HepG2 (cell line): Measurements from ENCODE around the gene NIN. TPM values are rescaled to one million over a fixed set of nuclear protein-coding genes. Genes with fewer than 3 reads are reported as not detected.

ENCODE experiments used
- ATAC-seq: fragments of 200-7000 bp; cut with Tn5 transposase; 3 replicates; pipeline ENCODE4 v1.9.1; 2020; ENCODE audit warnings: mild to moderate bottlenecking, moderate library complexity
- BruUV-seq: library from RNA; stranded (reverse); fragments of 400-500 nt; replicated peaks from 2 replicates; lab custom pipeline; 2021; lab: Mats Ljungman, UMichigan
- CTCF ChIA-PET: fragments of 300-600 bp; formaldehyde crosslinking; extraction: SDS; loops from one replicate; lab custom pipeline; 2021; ENCODE audit warnings: low total read pairs, inconsistent platforms, low intra/inter-chr PET ratio; lab: Yijun Ruan, JAX
- POLR2A ChIA-PET: fragments of 350-600 bp; sonication (Branson Sonifier 250); formaldehyde crosslinking; loops from one replicate; lab custom pipeline; 2020; ENCODE audit warnings: antibody characterized with exemption, inconsistent platforms; lab: Yijun Ruan, JAX
- DNase-seq: peaks from one replicate; pipeline ENCODE4 v3.0.0-alpha.2; 2015; ENCODE audit warnings: low spot score
- FAIRE-seq: peaks from 3 replicates; lab custom pipeline; 2011; peaks lifted over from hg19 to GRCh38; lab: Jason Lieb, UNC
- H2AFZ ChIP-seq: one replicate; pipeline ENCODE4 v1.6.1; 2011; ENCODE audit warnings: low read length, inconsistent platforms
- H3K27ac ChIP-seq: fragments of 300-600 bp; 3 replicates; pipeline ENCODE4 v1.8.0; 2011; ENCODE audit warnings: mixed run types, mild to moderate bottlenecking, mixed read lengths, low read length, inconsistent platforms; ENCODE audit not compliant: insufficient read depth; ENCODE audit errors: extremely low read length
- H3K27me3 ChIP-seq, 2 experiments: fragments of 200-600 bp in 1 of 2; 2 replicates in 1 of 2; 3 replicates in 1 of 2; pipeline versions ENCODE4 v1.6.0 to v1.8.0; 2011; ENCODE audit warnings: low read length in 2 of 2, mild to moderate bottlenecking in 2 of 2, moderate library complexity in 2 of 2, inconsistent platforms in 1 of 2; ENCODE audit not compliant: insufficient read depth in 2 of 2, control insufficient read depth in 1 of 2
- H3K36me3 ChIP-seq, 2 experiments: fragments of 200-600 bp in 1 of 2; replicated peaks in 1 of 2; 2 replicates in 1 of 2; 3 replicates in 1 of 2; pipeline versions ENCODE4 v1.5.1 to v1.8.0; 2011; ENCODE audit warnings: low read length in 2 of 2, inconsistent platforms in 1 of 2; ENCODE audit not compliant: insufficient read depth in 2 of 2, control insufficient read depth in 1 of 2
- H3K4me1 ChIP-seq: 2 replicates; pipeline ENCODE4 v1.5.1; 2012; ENCODE audit warnings: low read length, inconsistent platforms; ENCODE audit not compliant: insufficient read depth
- H3K4me2 ChIP-seq: 2 replicates; pipeline ENCODE4 v1.6.0; 2011; ENCODE audit warnings: low read depth, low read length, inconsistent platforms
- H3K4me3 ChIP-seq, 3 experiments: fragments of 200-600 bp in 1 of 3; sonication (generic), shearing (Covaris generic) in 1 of 3; replicated peaks in 1 of 3; 2 replicates each; pipeline ENCODE4 v1.5.1; 2011 to 2016; ENCODE audit warnings: low read length in 3 of 3, inconsistent platforms in 2 of 3, low read depth in 2 of 3, mild to moderate bottlenecking in 2 of 3, control low read depth in 1 of 3, mixed read lengths in 1 of 3; ENCODE audit not compliant: insufficient read depth in 1 of 3
- H3K79me2 ChIP-seq: one replicate; pipeline ENCODE4 v1.6.1; 2011; ENCODE audit warnings: low read length, inconsistent platforms; ENCODE audit not compliant: insufficient read depth
- H3K9ac ChIP-seq: 2 replicates; pipeline ENCODE4 v1.6.0; 2011; ENCODE audit warnings: mild to moderate bottlenecking, low read depth, low read length, inconsistent platforms; ENCODE audit not compliant: insufficient read depth
- H3K9me3 ChIP-seq: 2 replicates; pipeline ENCODE4 v1.5.1; 2012; ENCODE audit warnings: mild to moderate bottlenecking, low read length
- H4K20me1 ChIP-seq: 2 replicates; pipeline ENCODE4 v1.6.0; 2011; ENCODE audit warnings: inconsistent platforms, mild to moderate bottlenecking, low read length, moderate library complexity; ENCODE audit not compliant: insufficient read depth
- FLYWCH1 ChIP-seq: sonication (generic); formaldehyde crosslinking; IDR thresholded peaks from 2 replicates; pipeline ENCODE4 v1.8.1; 2023; ENCODE audit warnings: mild to moderate bottlenecking, missing genetic modification reagents
- LBX2 ChIP-seq: sonication (generic); formaldehyde crosslinking; IDR thresholded peaks from 2 replicates; pipeline ENCODE4 v1.5.0; 2020; ENCODE audit warnings: missing genetic modification reagents, mild to moderate bottlenecking, borderline replicate concordance
- MTERF4 ChIP-seq: sonication (generic); formaldehyde crosslinking; IDR thresholded peaks from 2 replicates; pipeline ENCODE4 v1.8.0; 2023; ENCODE audit warnings: mild to moderate bottlenecking, missing genetic modification reagents
- NCOA1 ChIP-seq: sonication (generic); formaldehyde crosslinking; IDR thresholded peaks from 2 replicates; pipeline ENCODE4 v1.9.0; 2021; ENCODE audit warnings: missing genetic modification reagents
- NFIC ChIP-seq: IDR thresholded peaks from 2 replicates; pipeline ENCODE4 v1.6.1; 2012; ENCODE audit warnings: mild to moderate bottlenecking, low read length, inconsistent platforms
- SALL1 ChIP-seq: sonication (generic); formaldehyde crosslinking; IDR thresholded peaks from 2 replicates; pipeline ENCODE4 v1.8.0; 2022; ENCODE audit warnings: mild to moderate bottlenecking, missing genetic modification reagents
- SCMH1 ChIP-seq: sonication (generic); formaldehyde crosslinking; IDR thresholded peaks from 2 replicates; pipeline ENCODE4 v1.9.0; 2021; ENCODE audit warnings: missing genetic modification reagents, mild to moderate bottlenecking, borderline replicate concordance
- SMAD1 ChIP-seq: sonication (generic); formaldehyde crosslinking; IDR thresholded peaks from 2 replicates; pipeline ENCODE4 v1.4.0; 2020; ENCODE audit warnings: missing genetic modification reagents, low read depth, mild to moderate bottlenecking, borderline replicate concordance
- SMAD9 ChIP-seq: sonication (generic); formaldehyde crosslinking; IDR thresholded peaks from 2 replicates; pipeline ENCODE4 v1.5.1; 2020; ENCODE audit warnings: mild to moderate bottlenecking, missing genetic modification reagents
- SNRNP70 ChIP-seq: fragments of 200-400 bp; formaldehyde crosslinking; IDR thresholded peaks from 2 replicates; pipeline ENCODE4 v1.6.1; 2017; ENCODE audit warnings: mild to moderate bottlenecking, low read depth, low read length, moderate library complexity
- TSC22D2 ChIP-seq: sonication (generic); formaldehyde crosslinking; IDR thresholded peaks from 2 replicates; pipeline ENCODE4 v1.5.1; 2020; ENCODE audit warnings: missing genetic modification reagents, mild to moderate bottlenecking, borderline replicate concordance
- XBP1 ChIP-seq: sonication (generic); formaldehyde crosslinking; IDR thresholded peaks from 2 replicates; pipeline ENCODE4 v1.5.0; 2020; ENCODE audit warnings: missing genetic modification reagents
- ZFX ChIP-seq: sonication (generic); formaldehyde crosslinking; IDR thresholded peaks from 2 replicates; pipeline ENCODE4 v1.4.0; 2020; ENCODE audit warnings: mild to moderate bottlenecking, low read depth, missing genetic modification reagents, moderate library complexity
- ZNF329 ChIP-seq: sonication (generic); formaldehyde crosslinking; IDR thresholded peaks from 2 replicates; pipeline ENCODE4 v1.9.0; 2021; ENCODE audit warnings: low read depth, mild to moderate bottlenecking, missing genetic modification reagents
- ZNF432 ChIP-seq: sonication (generic); formaldehyde crosslinking; IDR thresholded peaks from 2 replicates; pipeline ENCODE4 v1.5.0; 2020; ENCODE audit warnings: missing genetic modification reagents, mild to moderate bottlenecking, borderline replicate concordance
- ZNF451 ChIP-seq: sonication (generic); formaldehyde crosslinking; IDR thresholded peaks from 2 replicates; pipeline ENCODE4 v1.5.0; 2020; ENCODE audit warnings: mild to moderate bottlenecking, missing genetic modification reagents
- ZNF510 ChIP-seq: sonication (generic); formaldehyde crosslinking; IDR thresholded peaks from 2 replicates; pipeline ENCODE4 v1.4.0; 2020; ENCODE audit warnings: low read depth, mild to moderate bottlenecking, missing genetic modification reagents
- ZNF556 ChIP-seq: sonication (generic); formaldehyde crosslinking; IDR thresholded peaks from 2 replicates; pipeline ENCODE4 v1.4.0; 2020; ENCODE audit warnings: mild to moderate bottlenecking, missing genetic modification reagents, borderline replicate concordance
- ZNF7 ChIP-seq: IDR thresholded peaks from 2 replicates; pipeline ENCODE4 v1.6.1; 2016; ENCODE audit warnings: missing biosample characterization, missing genetic modification reagents
- ZNF749 ChIP-seq: sonication (generic); formaldehyde crosslinking; IDR thresholded peaks from 2 replicates; pipeline ENCODE4 v1.8.0; 2022; ENCODE audit warnings: mild to moderate bottlenecking, missing genetic modification reagents, moderate library complexity, borderline replicate concordance
- ZNF780A ChIP-seq: sonication (generic); formaldehyde crosslinking; IDR thresholded peaks from 2 replicates; pipeline ENCODE4 v1.8.0; 2022; ENCODE audit warnings: mild to moderate bottlenecking, missing genetic modification reagents, moderate library complexity
- ZNF850 ChIP-seq: sonication (generic); formaldehyde crosslinking; conservative IDR thresholded peaks from 2 replicates; pipeline ENCODE4 v1.9.0; 2021; ENCODE audit warnings: mild to moderate bottlenecking, missing genetic modification reagents
- WGBS: methylation state at CpG from one replicate; pipeline ENCODE4 v1.1.6; 2017; ENCODE audit warnings: low lambda C conversion rate; 5-methylcytosine and 5-hydroxymethylcytosine counted together
- in situ Hi-C: cut with HindIII; loops from 2 replicates; pipeline ENCODE4 v1.10.0; 2017; ENCODE audit warnings: low pct_unique_long_range_greater_than_20kb; ENCODE audit not compliant: extremely low pct_ligation_motif_present
- intact Hi-C: fragments of 100-400 bp; cut with micrococcal nuclease; formaldehyde crosslinking; loops from one replicate; pipeline ENCODE4 v1.10.0; 2022; ENCODE audit not compliant: unreplicated experiment
- polyA plus RNA-seq, 8 experiments: library from polyadenylated mRNA; depleted of rRNA in 3 of 8; stranded (reverse) in 7 of 8; unstranded in 1 of 8; fragments of >200 nt; fragmentation: Illumina TruSeq in 4 of 8; extraction: Trizol in 4 of 8; gene quantifications; 2 replicates each; pipeline versions ENCODE4 v1.2.1 to v1.2.3, GENCODE V29; 2011 to 2016; ENCODE audit warnings: low read depth in 4 of 8, missing spikeins in 1 of 8, mixed read lengths in 1 of 8; ENCODE audit not compliant: insufficient read depth in 1 of 8
- total RNA-seq, 5 experiments: library from RNA; depleted of rRNA; stranded (reverse); fragments of >200 nt; fragmentation: Illumina TruSeq; extraction: Trizol; gene quantifications; 2 replicates each; pipeline ENCODE4 v1.2.3, GENCODE V29; 2016; ENCODE audit warnings: low read depth in 1 of 5
- TF ChIP-seq, protein P1 (sequence below): fragments of 450-650 bp; IDR thresholded peaks from 2 replicates; pipeline ENCODE4 v1.6.1; 2016

Gene NIN
- total and polyA plus RNA-seq, 2 of the 13 experiments (the other 11 are each of a cell fraction or from before 2014, with no cell fraction given): 2.8 to 9.7 TPM

DNA sequence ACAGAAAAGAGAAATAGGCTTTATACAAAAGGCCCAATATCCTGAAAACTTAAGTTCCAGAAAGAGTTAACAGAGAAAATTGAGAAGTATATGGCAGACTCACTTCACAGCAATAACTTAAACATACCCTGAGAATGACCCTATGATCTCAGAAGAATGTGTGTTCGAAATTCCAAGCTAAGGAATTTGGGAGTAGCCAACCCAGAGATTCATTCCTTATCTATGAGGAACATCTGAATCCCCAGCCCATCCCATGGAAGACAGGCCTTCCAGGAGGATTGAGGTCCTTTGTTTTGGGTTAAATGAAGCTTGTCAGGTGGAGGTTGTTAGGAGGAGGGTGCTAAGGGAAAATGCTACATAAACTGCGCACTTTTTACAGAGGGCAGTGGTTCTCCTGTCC is 155.4 kb downstream of the NIN start:
- no peak for DNase-seq
- no peak for ATAC-seq

GRCh38 chr14:50670866-50671256 is 160.1 kb downstream of the NIN start:
- Histone ChIP-seq H3K9me3 (no peaks in the 10 kb centered on the region), H3K27me3 (no peaks in the 10 kb centered on the region), H3K4me1 (peaks cover 34% of the 10 kb centered on the region), H3K36me3 (no peaks in the 10 kb centered on the region), H3K4me2 (no peak overlapping the region), H3K4me3 (no peak overlapping the region), H3K79me2 (peaks cover 15% of the 10 kb centered on the region), H3K27ac (no peak overlapping the region), H2AFZ (no peak overlapping the region), H3K9ac (no peak overlapping the region), H4K20me1 (peaks cover 2% of the 10 kb centered on the region; the same call in 1 of the 2 replicates)
- WGBS: 54% methylated on average over 6 of the region's 6 CpGs
- FAIRE-seq: no peak
- no peak for ATAC-seq
- ChIA-PET POLR2A (no interaction called here), CTCF (no interaction called here)
- in situ Hi-C loops (no loop called here), intact Hi-C loops (no loop called here)
- DNase-seq: no peak
- no TSS peak for BruUV-seq
- TF ChIP-seq, protein P1, sequence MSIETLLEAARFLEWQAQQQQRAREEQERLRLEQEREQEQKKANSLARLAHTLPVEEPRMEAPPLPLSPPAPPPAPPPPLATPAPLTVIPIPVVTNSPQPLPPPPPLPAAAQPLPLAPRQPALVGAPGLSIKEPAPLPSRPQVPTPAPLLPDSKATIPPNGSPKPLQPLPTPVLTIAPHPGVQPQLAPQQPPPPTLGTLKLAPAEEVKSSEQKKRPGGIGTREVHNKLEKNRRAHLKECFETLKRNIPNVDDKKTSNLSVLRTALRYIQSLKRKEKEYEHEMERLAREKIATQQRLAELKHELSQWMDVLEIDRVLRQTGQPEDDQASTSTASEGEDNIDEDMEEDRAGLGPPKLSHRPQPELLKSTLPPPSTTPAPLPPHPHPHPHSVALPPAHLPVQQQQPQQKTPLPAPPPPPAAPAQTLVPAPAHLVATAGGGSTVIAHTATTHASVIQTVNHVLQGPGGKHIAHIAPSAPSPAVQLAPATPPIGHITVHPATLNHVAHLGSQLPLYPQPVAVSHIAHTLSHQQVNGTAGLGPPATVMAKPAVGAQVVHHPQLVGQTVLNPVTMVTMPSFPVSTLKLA: no peak
- no peak for TF ChIP-seq ZNF329
- no peak for TF ChIP-seq ZNF749 (CRISPR knock-in tag)
- no peak for TF ChIP-seq MTERF4
- no peak for TF ChIP-seq XBP1
- no peak for TF ChIP-seq NFIC
- TF ChIP-seq FLYWCH1 (CRISPR knock-in tag): no peak
- no peak for TF ChIP-seq ZNF780A (CRISPR knock-in tag)
- no peak for TF ChIP-seq SCMH1 (CRISPR knock-in tag)

More for the DNA sequence above, 155.4 kb downstream of the NIN start:
- no peak overlapping the region for H3K4me3 ChIP-seq
- H2AFZ ChIP-seq: no peak overlapping the region
- WGBS: 51% methylated on average over 2 of the region's 2 CpGs
- H3K4me2 ChIP-seq: no peak overlapping the region
- peaks cover 1 to 11% of the 10 kb centered on the region in 2 experiments; a peak in 1 of 5 replicates for H3K27me3 ChIP-seq
- ChIA-PET POLR2A (no interaction called here), CTCF (no interaction called here)
- peaks cover 20% of the 10 kb centered on the region for H3K4me1 ChIP-seq
- H3K9me3 ChIP-seq: no peaks in the 10 kb centered on the region
- no peak for TF ChIP-seq SNRNP70
- TF ChIP-seq TSC22D2: no peak
- no peak for TF ChIP-seq NCOA1 (CRISPR knock-in tag)
- TF ChIP-seq LBX2: no peak
- no peak for TF ChIP-seq ZNF432 (CRISPR knock-in tag)
- TF ChIP-seq NFIC: no peak
- no peak for TF ChIP-seq ZFX (CRISPR knock-in tag)
- TF ChIP-seq SMAD9 (CRISPR knock-in tag): no peak
- no peak for TF ChIP-seq ZNF451 (CRISPR knock-in tag)
- TF ChIP-seq ZNF556 (CRISPR knock-in tag): no peak
- TF ChIP-seq ZNF510 (CRISPR knock-in tag): no peak
- TF ChIP-seq SALL1: no peak
- TF ChIP-seq ZNF7: no peak
- no peak for TF ChIP-seq SMAD1 (CRISPR knock-in tag)
- TF ChIP-seq ZNF850 (CRISPR knock-in tag): no peak
- no peaks in the 10 kb centered on the region for H3K36me3 ChIP-seq
- H3K9ac ChIP-seq: no peak overlapping the region
- no peak for FAIRE-seq
- in situ Hi-C loops: no loop called here
- intact Hi-C loops: no loop called here
- no TSS peak for BruUV-seq
- H3K27ac ChIP-seq: no peak overlapping the region
- no peaks in the 10 kb centered on the region for H4K20me1 ChIP-seq
- H3K79me2 ChIP-seq: no peaks in the 10 kb centered on the region
